Trophoblast cell (in vitro differentiated cells and primary cell): ENCODE measurements around the gene MFSD2A.

Source experiments
- DNase-seq, 2 donors: peaks; one replicate each; pipeline ENCODE4 v3.0.0-alpha.2; 2016
- H2AFZ ChIP-seq: 2 replicates; pipeline ENCODE4 v1.6.1; 2013; ENCODE audit warnings: low read length, moderate library complexity, mild to moderate bottlenecking; ENCODE audit not compliant: insufficient read depth, poor library complexity
- H2AK5ac ChIP-seq: 2 replicates; pipeline ENCODE4 v1.6.1; 2013; ENCODE audit warnings: mild to moderate bottlenecking, low read length
- H2BK120ac ChIP-seq: 2 replicates; pipeline ENCODE4 v1.6.1; 2013; ENCODE audit warnings: low read length, mild to moderate bottlenecking, moderate library complexity; ENCODE audit not compliant: insufficient read depth, poor library complexity
- H2BK12ac ChIP-seq: 2 replicates; pipeline ENCODE4 v1.6.1; 2013; ENCODE audit warnings: mild to moderate bottlenecking, low read length, moderate library complexity
- H2BK5ac ChIP-seq: 2 replicates; pipeline ENCODE4 v1.6.1; 2013; ENCODE audit warnings: low read length, low read depth, moderate library complexity, mild to moderate bottlenecking; ENCODE audit not compliant: poor library complexity
- H3K14ac ChIP-seq: 2 replicates; pipeline ENCODE4 v1.6.1; 2013; ENCODE audit warnings: mild to moderate bottlenecking, low read length
- H3K18ac ChIP-seq: 2 replicates; pipeline ENCODE4 v1.6.1; 2013; ENCODE audit warnings: mild to moderate bottlenecking, low read length
- H3K23ac ChIP-seq: 2 replicates; pipeline ENCODE4 v1.6.1; 2013; ENCODE audit warnings: low read length
- H3K27ac ChIP-seq: 2 replicates; pipeline ENCODE4 v1.5.1; 2013; ENCODE audit warnings: low read depth, mild to moderate bottlenecking, inconsistent platforms, low read length, moderate library complexity
- H3K27me3 ChIP-seq: 2 replicates; pipeline ENCODE4 v1.6.1; 2013; ENCODE audit warnings: inconsistent platforms, mild to moderate bottlenecking, low read length, moderate library complexity; ENCODE audit not compliant: insufficient read depth
- H3K36me3 ChIP-seq, 2 experiments: 1 replicate in 1 of 2; 2 replicates in 1 of 2; pipeline ENCODE4 v1.6.1; 2013; ENCODE audit warnings: low read length in 2 of 2, mild to moderate bottlenecking in 2 of 2, moderate library complexity in 1 of 2; ENCODE audit not compliant: insufficient read depth in 2 of 2, control insufficient read depth in 1 of 2
- H3K4ac ChIP-seq: 2 replicates; pipeline ENCODE4 v1.6.1; 2013; ENCODE audit warnings: low read depth, mild to moderate bottlenecking, low read length, moderate library complexity
- H3K4me1 ChIP-seq, 2 experiments: 1 replicate in 1 of 2; 2 replicates in 1 of 2; pipeline ENCODE4 v1.6.1; 2013; ENCODE audit warnings: low read length in 2 of 2, mild to moderate bottlenecking in 2 of 2, moderate library complexity in 1 of 2; ENCODE audit not compliant: insufficient read depth in 2 of 2, control insufficient read depth in 1 of 2
- H3K4me2 ChIP-seq: 2 replicates; pipeline ENCODE4 v1.6.1; 2013; ENCODE audit warnings: inconsistent platforms, mild to moderate bottlenecking, low read length, moderate library complexity
- H3K4me3 ChIP-seq: 2 replicates; pipeline ENCODE4 v1.5.1; 2013; ENCODE audit warnings: mild to moderate bottlenecking, low read depth, low read length, inconsistent platforms
- H3K79me1 ChIP-seq: one replicate; pipeline ENCODE4 v1.6.1; 2013; ENCODE audit warnings: low read length
- H3K79me2 ChIP-seq: 2 replicates; pipeline ENCODE4 v1.6.1; 2013; ENCODE audit warnings: low read length, mild to moderate bottlenecking; ENCODE audit not compliant: control insufficient read depth, insufficient read depth, poor library complexity
- H3K9ac ChIP-seq: 2 replicates; pipeline ENCODE4 v1.6.1; 2013; ENCODE audit warnings: mild to moderate bottlenecking, low read length
- H3K9me3 ChIP-seq: 2 replicates; pipeline ENCODE4 v1.6.1; 2013; ENCODE audit warnings: low read depth, mild to moderate bottlenecking, control low read depth, inconsistent platforms, low read length; ENCODE audit not compliant: insufficient read depth
- H4K12ac ChIP-seq: 2 replicates; pipeline ENCODE4 v1.6.1; 2013; ENCODE audit warnings: low read depth, mild to moderate bottlenecking, low read length, moderate library complexity
- H4K8ac ChIP-seq: 2 replicates; pipeline ENCODE4 v1.6.1; 2013; ENCODE audit warnings: low read depth, mild to moderate bottlenecking, low read length, moderate library complexity
- H4K91ac ChIP-seq: one replicate; pipeline ENCODE4 v1.6.1; 2013; ENCODE audit warnings: low read depth, mild to moderate bottlenecking, low read length, moderate library complexity
- WGBS: extraction: QIAGEN DNeasy Blood & Tissue Kit; methylation state at CpG from one replicate; pipeline ENCODE4 v1.1.7; 2013; ENCODE audit warnings: missing lambda C conversion rate; ENCODE audit not compliant: insufficient read length, insufficient coverage; ENCODE audit errors: extremely low coverage; 5-methylcytosine and 5-hydroxymethylcytosine counted together

MFSD2A gene

GRCh38 chr1:39970274-39970673 is 15.3 kb downstream of the MFSD2A start:
- Histone ChIP-seq H3K4me1 (no peaks in the 10 kb centered on the region), H4K91ac (no peak overlapping the region), H3K4me3 (no peak overlapping the region), H3K79me1 (no peaks in the 10 kb centered on the region), H3K18ac (no peak overlapping the region), H3K4me2 (no peak overlapping the region), H2AFZ (no peak overlapping the region), H4K12ac (no peak overlapping the region), H3K27ac (no peak overlapping the region), H2BK5ac (no peak overlapping the region), H3K79me2 (no peaks in the 10 kb centered on the region), H2BK12ac (no peak overlapping the region), H2AK5ac (no peak overlapping the region), H4K8ac (no peak overlapping the region), H3K9me3 (peaks cover 1% of the 10 kb centered on the region), H3K36me3 (no peaks in the 10 kb centered on the region), H3K23ac (no peak overlapping the region), H3K9ac (no peak overlapping the region), H3K4ac (no peak overlapping the region), H2BK120ac (no peak overlapping the region), H3K27me3 (no peaks in the 10 kb centered on the region), H3K14ac (no peak overlapping the region)
- DNase-seq: peak; percentile 58 to 67
- WGBS: no CpG with 5 or more reads among the region's 4 CpGs

- no peaks in the 10 kb centered on the region for H3K36me3 ChIP-seq
- no peak overlapping the region for H4K91ac ChIP-seq
- no peak overlapping the region for H3K4ac ChIP-seq
- H3K9ac ChIP-seq: no peak overlapping the region
- H2AFZ ChIP-seq: no peak overlapping the region
- no peaks in the 10 kb centered on the region for H3K79me1 ChIP-seq
- H2BK12ac ChIP-seq: no peak overlapping the region
- no peak overlapping the region for H3K27ac ChIP-seq
- no peak overlapping the region for H3K18ac ChIP-seq
- no peak overlapping the region for H3K23ac ChIP-seq
- no peak overlapping the region for H2BK5ac ChIP-seq
- H3K79me2 ChIP-seq: no peaks in the 10 kb centered on the region
- no peaks in the 10 kb centered on the region for H3K27me3 ChIP-seq
- no peak overlapping the region for H4K12ac ChIP-seq
- no peak overlapping the region for H3K4me3 ChIP-seq
- H2BK120ac ChIP-seq: no peak overlapping the region
- H2AK5ac ChIP-seq: no peak overlapping the region
- H3K4me2 ChIP-seq: no peak overlapping the region
- H4K8ac ChIP-seq: no peak overlapping the region
- peak in 1 of 2 donors; percentile 75 for DNase-seq
- WGBS: no CpG with 5 or more reads among the region's 4 CpGs
- H3K4me1 ChIP-seq: no peaks in the 10 kb centered on the region
- H3K14ac ChIP-seq: no peak overlapping the region
- H3K9me3 ChIP-seq: no peaks in the 10 kb centered on the region
These were observed 16.2 kb downstream of the MFSD2A start for GRCh38 chr1:39971138-39971537.

- no peak overlapping the region for H2BK120ac ChIP-seq
- no peak overlapping the region for H3K4me2 ChIP-seq
- peak; percentile 82 to 94 for DNase-seq
- no CpG with 5 or more reads among the region's 9 CpGs for WGBS
- no peak overlapping the region for H3K23ac ChIP-seq
- H4K91ac ChIP-seq: no peak overlapping the region
- no peaks in the 10 kb centered on the region for H3K36me3 ChIP-seq
- H2BK12ac ChIP-seq: no peak overlapping the region
- H3K27me3 ChIP-seq: no peaks in the 10 kb centered on the region
- no peak overlapping the region for H3K18ac ChIP-seq
- no peak overlapping the region for H2BK5ac ChIP-seq
- no peak overlapping the region for H4K12ac ChIP-seq
- H3K4me1 ChIP-seq: no peaks in the 10 kb centered on the region
- H3K79me2 ChIP-seq: no peaks in the 10 kb centered on the region
- no peak overlapping the region for H3K4ac ChIP-seq
- no peaks in the 10 kb centered on the region for H3K9me3 ChIP-seq
- H3K14ac ChIP-seq: no peak overlapping the region
- H3K79me1 ChIP-seq: no peaks in the 10 kb centered on the region
- no peak overlapping the region for H3K4me3 ChIP-seq
- no peak overlapping the region for H4K8ac ChIP-seq
- H3K9ac ChIP-seq: no peak overlapping the region
- H2AFZ ChIP-seq: no peak overlapping the region
- H3K27ac ChIP-seq: no peak overlapping the region
- no peak overlapping the region for H2AK5ac ChIP-seq
These were observed 18.7 kb downstream of the MFSD2A start for GRCh38 chr1:39973503-39974135.

GRCh38 chr1:39976732-39977131 is 21.8 kb downstream of the MFSD2A start:
- Histone ChIP-seq H4K8ac (no peak overlapping the region), H3K14ac (no peak overlapping the region), H3K18ac (no peak overlapping the region), H3K27ac (no peak overlapping the region), H3K4me2 (no peak overlapping the region), H2AK5ac (no peak overlapping the region), H4K91ac (no peak overlapping the region), H3K36me3 (no peaks in the 10 kb centered on the region), H4K12ac (no peak overlapping the region), H3K9me3 (no peaks in the 10 kb centered on the region), H3K9ac (no peak overlapping the region), H3K23ac (no peak overlapping the region), H2BK5ac (no peak overlapping the region), H2BK120ac (no peak overlapping the region), H3K79me2 (no peaks in the 10 kb centered on the region), H3K4me1 (peaks cover 6 to 8% of the 10 kb centered on the region in 2 experiments), H2BK12ac (no peak overlapping the region), H2AFZ (no peak overlapping the region), H3K79me1 (peaks cover 3% of the 10 kb centered on the region), H3K27me3 (no peaks in the 10 kb centered on the region), H3K4me3 (no peak overlapping the region), H3K4ac (no peak overlapping the region)
- peak in 1 of 2 donors; percentile 76 for DNase-seq
- no CpG with 5 or more reads among the region's 8 CpGs for WGBS
